Hepatocyte (in vitro differentiated cells): ENCODE results near the gene ATF7IP.

Experiments
- EZH2 ChIP-seq: fragments of 200-600 bp; sonication (generic); IDR thresholded peaks from 2 replicates; pipeline ENCODE4 v1.6.1; 2016; ENCODE audit warnings: antibody characterized with exemption, mild to moderate bottlenecking, borderline replicate concordance
- TF ChIP-seq, protein P1 (sequence below): fragments of 200-600 bp; sonication (generic); IDR thresholded peaks from 2 replicates; pipeline ENCODE4 v1.5.1; 2016; ENCODE audit warnings: antibody characterized with exemption, mild to moderate bottlenecking; ENCODE audit not compliant: poor library complexity

DNA sequence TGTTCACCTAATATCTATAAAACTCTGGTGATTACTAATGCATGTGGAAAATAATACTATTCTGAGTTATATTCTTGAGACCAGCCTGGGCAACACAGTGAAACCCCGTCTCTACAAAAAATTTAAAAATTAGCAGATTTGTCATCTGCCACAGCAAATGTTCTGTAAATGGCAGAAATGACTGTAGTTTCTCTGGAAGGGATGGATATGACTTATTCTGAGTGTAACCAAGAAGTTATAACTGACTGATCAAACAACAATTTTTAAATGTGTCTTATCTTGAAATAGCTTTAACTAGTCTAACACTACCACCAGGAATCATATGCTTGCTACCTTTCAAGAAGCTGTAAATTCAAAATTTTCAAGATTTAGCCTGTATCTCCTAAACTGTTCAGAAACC is 113.5 kb downstream of the ATF7IP start:
- TF ChIP-seq, protein P1, sequence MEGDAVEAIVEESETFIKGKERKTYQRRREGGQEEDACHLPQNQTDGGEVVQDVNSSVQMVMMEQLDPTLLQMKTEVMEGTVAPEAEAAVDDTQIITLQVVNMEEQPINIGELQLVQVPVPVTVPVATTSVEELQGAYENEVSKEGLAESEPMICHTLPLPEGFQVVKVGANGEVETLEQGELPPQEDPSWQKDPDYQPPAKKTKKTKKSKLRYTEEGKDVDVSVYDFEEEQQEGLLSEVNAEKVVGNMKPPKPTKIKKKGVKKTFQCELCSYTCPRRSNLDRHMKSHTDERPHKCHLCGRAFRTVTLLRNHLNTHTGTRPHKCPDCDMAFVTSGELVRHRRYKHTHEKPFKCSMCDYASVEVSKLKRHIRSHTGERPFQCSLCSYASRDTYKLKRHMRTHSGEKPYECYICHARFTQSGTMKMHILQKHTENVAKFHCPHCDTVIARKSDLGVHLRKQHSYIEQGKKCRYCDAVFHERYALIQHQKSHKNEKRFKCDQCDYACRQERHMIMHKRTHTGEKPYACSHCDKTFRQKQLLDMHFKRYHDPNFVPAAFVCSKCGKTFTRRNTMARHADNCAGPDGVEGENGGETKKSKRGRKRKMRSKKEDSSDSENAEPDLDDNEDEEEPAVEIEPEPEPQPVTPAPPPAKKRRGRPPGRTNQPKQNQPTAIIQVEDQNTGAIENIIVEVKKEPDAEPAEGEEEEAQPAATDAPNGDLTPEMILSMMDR = no peak
- no peak for TF ChIP-seq EZH2
